ENCODE data around the gene SCRT2.

DNA sequence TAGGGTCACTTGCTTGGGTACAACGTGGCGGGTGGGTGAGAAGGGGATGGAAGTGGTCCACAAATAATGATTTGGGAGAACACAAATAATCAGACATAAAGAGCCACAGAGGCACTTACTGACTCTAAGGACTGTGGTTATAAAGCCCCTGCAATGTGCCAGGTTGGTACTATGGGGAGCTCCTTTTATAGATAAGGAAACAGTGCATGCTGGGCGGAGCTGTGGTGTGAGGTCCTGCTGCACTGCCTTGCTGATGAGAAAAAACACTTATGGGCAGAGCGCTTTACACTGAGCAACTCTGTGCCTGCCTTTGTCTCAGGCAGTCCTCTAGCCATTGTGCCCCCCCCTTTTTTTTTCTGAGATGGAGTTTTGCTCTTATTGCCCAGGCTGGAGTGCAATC is 29.1 kb upstream of the SCRT2 start:
- TF ChIP-seq, protein P1, sequence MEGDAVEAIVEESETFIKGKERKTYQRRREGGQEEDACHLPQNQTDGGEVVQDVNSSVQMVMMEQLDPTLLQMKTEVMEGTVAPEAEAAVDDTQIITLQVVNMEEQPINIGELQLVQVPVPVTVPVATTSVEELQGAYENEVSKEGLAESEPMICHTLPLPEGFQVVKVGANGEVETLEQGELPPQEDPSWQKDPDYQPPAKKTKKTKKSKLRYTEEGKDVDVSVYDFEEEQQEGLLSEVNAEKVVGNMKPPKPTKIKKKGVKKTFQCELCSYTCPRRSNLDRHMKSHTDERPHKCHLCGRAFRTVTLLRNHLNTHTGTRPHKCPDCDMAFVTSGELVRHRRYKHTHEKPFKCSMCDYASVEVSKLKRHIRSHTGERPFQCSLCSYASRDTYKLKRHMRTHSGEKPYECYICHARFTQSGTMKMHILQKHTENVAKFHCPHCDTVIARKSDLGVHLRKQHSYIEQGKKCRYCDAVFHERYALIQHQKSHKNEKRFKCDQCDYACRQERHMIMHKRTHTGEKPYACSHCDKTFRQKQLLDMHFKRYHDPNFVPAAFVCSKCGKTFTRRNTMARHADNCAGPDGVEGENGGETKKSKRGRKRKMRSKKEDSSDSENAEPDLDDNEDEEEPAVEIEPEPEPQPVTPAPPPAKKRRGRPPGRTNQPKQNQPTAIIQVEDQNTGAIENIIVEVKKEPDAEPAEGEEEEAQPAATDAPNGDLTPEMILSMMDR (IDR thresholded peaks at IDR 0.05; ENCODE audit: low read length): no peak
- TF ChIP-seq EZH2 (IDR thresholded peaks at IDR 0.05; ENCODE audit: borderline replicate concordance, low read length): no peak

All from OCI-LY1 (cell line).